ENCODE results near the gene PDE4D.

Gene PDE4D

GRCh38 chr5:58968350-58968749 is 925.2 kb downstream of the PDE4D start:
- no peaks in the 10 kb centered on the region for H3K36me3 ChIP-seq
- H3K27ac ChIP-seq, result no peak overlapping the region
- DNase-seq, result no peak
- H3K4me3 ChIP-seq (ENCODE audit: low read depth, low read length), result no peak overlapping the region
- H3K27me3 ChIP-seq (ENCODE audit: insufficient read depth, low read depth, severe bottlenecking), result no peaks in the 10 kb centered on the region
- H3K9me3 ChIP-seq (ENCODE audit: severe bottlenecking), result no peaks in the 10 kb centered on the region
- no peak for TF ChIP-seq CTCF (IDR thresholded peaks at IDR 0.05; ENCODE audit: low read depth, low read length)

- no peak for TF ChIP-seq CTCF (IDR thresholded peaks at IDR 0.05; ENCODE audit: low read depth, low read length)
- no peak overlapping the region for H3K27ac ChIP-seq
- H3K36me3 ChIP-seq, result no peaks in the 10 kb centered on the region
- H3K27me3 ChIP-seq (ENCODE audit: insufficient read depth, low read depth, severe bottlenecking), result no peaks in the 10 kb centered on the region
- no peaks in the 10 kb centered on the region for H3K9me3 ChIP-seq (ENCODE audit: severe bottlenecking)
- DNase-seq, result no peak
- H3K4me3 ChIP-seq (ENCODE audit: low read depth, low read length), result no peak overlapping the region
These were observed 925.8 kb downstream of the PDE4D start for GRCh38 chr5:58967597-58968281.

- Histone ChIP-seq H3K36me3 (no peaks in the 10 kb centered on the region), H3K9me3 (ENCODE audit: severe bottlenecking) (no peaks in the 10 kb centered on the region), H3K4me3 (ENCODE audit: low read depth, low read length) (no peak overlapping the region), H3K27me3 (ENCODE audit: insufficient read depth, low read depth, severe bottlenecking) (no peaks in the 10 kb centered on the region), H3K27ac (no peak overlapping the region)
- no peak for TF ChIP-seq CTCF (IDR thresholded peaks at IDR 0.05; ENCODE audit: low read depth, low read length)
- no peak for DNase-seq
These were observed 927.7 kb downstream of the PDE4D start for GRCh38 chr5:58965677-58966414.

GRCh38 chr5:58963821-58964220 is 929.7 kb downstream of the PDE4D start:
- no peak for TF ChIP-seq CTCF (IDR thresholded peaks at IDR 0.05; ENCODE audit: low read depth, low read length)
- H3K9me3 ChIP-seq (ENCODE audit: severe bottlenecking), result no peaks in the 10 kb centered on the region
- H3K27me3 ChIP-seq (ENCODE audit: insufficient read depth, low read depth, severe bottlenecking), result no peaks in the 10 kb centered on the region
- H3K4me3 ChIP-seq (ENCODE audit: low read depth, low read length), result no peak overlapping the region
- H3K36me3 ChIP-seq, result no peaks in the 10 kb centered on the region
- H3K27ac ChIP-seq, result no peak overlapping the region
- no peak for DNase-seq

- Histone ChIP-seq H3K9me3 (ENCODE audit: severe bottlenecking) (no peaks in the 10 kb centered on the region), H3K27ac (no peak overlapping the region), H3K27me3 (ENCODE audit: insufficient read depth, low read depth, severe bottlenecking) (no peaks in the 10 kb centered on the region), H3K4me3 (ENCODE audit: low read depth, low read length) (no peak overlapping the region), H3K36me3 (no peaks in the 10 kb centered on the region)
- DNase-seq, result no peak
- TF ChIP-seq CTCF (IDR thresholded peaks at IDR 0.05; ENCODE audit: low read depth, low read length), result no peak
These were observed 930.2 kb downstream of the PDE4D start for GRCh38 chr5:58963361-58963760.
